Endothelial cell of umbilical vein (primary cell): Measurements from ENCODE around the gene PAK2.

Experiments used
- CTCF ChIP-seq, 2 donors: IDR thresholded peaks; 1 replicate in 1 of 2; 2 replicates in 1 of 2; pipeline ENCODE4 v1.5.1; 2011; ENCODE audit warnings: low read length in 2 of 2, mild to moderate bottlenecking in 2 of 2, moderate library complexity in 2 of 2, control low read depth in 1 of 2, inconsistent platforms in 1 of 2, low read depth in 1 of 2; ENCODE audit not compliant: insufficient read depth in 1 of 2; ENCODE audit errors: extremely low read depth in 1 of 2
- EZH2 ChIP-seq: IDR thresholded peaks from 2 replicates; pipeline ENCODE4 v1.6.1; 2012; ENCODE audit warnings: borderline replicate concordance, low read depth, mild to moderate bottlenecking, moderate library complexity, low read length, inconsistent platforms; ENCODE audit not compliant: severe bottlenecking
- MYC ChIP-seq: IDR thresholded peaks from one replicate; pipeline ENCODE4 v1.6.1; 2011; ENCODE audit warnings: mild to moderate bottlenecking, low read depth, low read length
- POLR2A ChIP-seq: IDR thresholded peaks from 2 replicates; pipeline ENCODE4 v1.6.1; 2012; ENCODE audit warnings: low read depth, mild to moderate bottlenecking, control low read depth, low read length
- POLR2AphosphoS5 ChIP-seq: IDR thresholded peaks from 2 replicates; pipeline ENCODE4 v1.6.1; 2012; ENCODE audit warnings: low read depth, mild to moderate bottlenecking, control low read depth, low read length, moderate library complexity; ENCODE audit not compliant: insufficient read depth

- TF ChIP-seq POLR2A = no peak
- TF ChIP-seq CTCF (IDR thresholded peaks at IDR 0.05; ENCODE audit: extremely low read depth in 1 of 2, insufficient read depth in 1 of 2, low read depth in 1 of 2, low read length in 2 of 2) = no peak
- no peak for TF ChIP-seq POLR2AphosphoS5
- no peak for TF ChIP-seq MYC
- no peak for TF ChIP-seq EZH2
Observed at GRCh38 chr3:196697270-196697669, 42.4 kb upstream of the PAK2 start.
